HG03064 (cell line): ENCODE data around the gene TTLL3.
"Not testable (repeated sequence)": the region's sequence is repeated elsewhere in the genome, so short reads cannot be mapped to it uniquely, and the experiment has no call there.

Source experiments
- ATAC-seq: cut with Tn5 transposase; IDR thresholded peaks from one replicate; pipeline ENCODE4 v1.9.1; 2021; ENCODE audit warnings: low read depth; ENCODE audit not compliant: unreplicated experiment

The TTLL3 gene

GRCh38 chr3:9809615-9810432 is at the start of gene TTLL3:
Gene TTLL3 (plus strand): TSS chr3:9810262. CDS start chr3:9810662, 400 bp downstream.
- ATAC-seq, result peak; percentile 47

GRCh38 chr3:9760779-9761505 is 49.1 kb upstream of the TTLL3 start:
- no peak for ATAC-seq

GRCh38 chr3:9761919-9762318 is 48.1 kb upstream of the TTLL3 start:
- no peak for ATAC-seq

- ATAC-seq, result no peak
Measured at GRCh38 chr3:9762871-9763270, 47.2 kb upstream of the TTLL3 start.

GRCh38 chr3:9765865-9766264 is 44.2 kb upstream of the TTLL3 start:
- no peak for ATAC-seq

- ATAC-seq, result no peak
Measured at GRCh38 chr3:9767418-9767817, 42.6 kb upstream of the TTLL3 start.

- no peak for ATAC-seq
Measured at GRCh38 chr3:9768141-9768775, 41.8 kb upstream of the TTLL3 start.

GRCh38 chr3:9769012-9769411 is 41.0 kb upstream of the TTLL3 start:
- no peak for ATAC-seq

GRCh38 chr3:9769426-9770275 is 40.4 kb upstream of the TTLL3 start, which contains the start of gene CAMK1:
Gene CAMK1 (minus strand): TSS chr3:9769947. CDS start chr3:9767749, 2,198 bp downstream.
- ATAC-seq, result no peak

- no peak for ATAC-seq
Measured at GRCh38 chr3:9770276-9770812, 39.7 kb upstream of the TTLL3 start.

GRCh38 chr3:9771007-9771406 is 39.1 kb upstream of the TTLL3 start:
- not testable (repeated sequence) for ATAC-seq

- ATAC-seq, result no peak
Measured at GRCh38 chr3:9776896-9777693, 33.0 kb upstream of the TTLL3 start.

- ATAC-seq, result no peak
Measured at GRCh38 chr3:9777694-9778021, 32.4 kb upstream of the TTLL3 start.

- no peak for ATAC-seq
Measured at GRCh38 chr3:9778143-9779074, 31.7 kb upstream of the TTLL3 start.

GRCh38 chr3:9779075-9779593 is 30.9 kb upstream of the TTLL3 start:
- no peak for ATAC-seq

- ATAC-seq, result peak; percentile 58
Measured at GRCh38 chr3:9779721-9780457, 30.2 kb upstream of the TTLL3 start.

- no peak for ATAC-seq
Measured at GRCh38 chr3:9780458-9780812, 29.6 kb upstream of the TTLL3 start.

- no peak for ATAC-seq
Measured at GRCh38 chr3:9780910-9781309, 29.2 kb upstream of the TTLL3 start.
